Measurements from ENCODE around the gene BCCIP. TPM values are rescaled to one million over a fixed set of nuclear protein-coding genes. Genes with fewer than 3 reads are reported as not detected.

BCCIP gene
- polyA plus RNA-seq, 3 donors: 98.9 to 106 (median 104) TPM

DNA sequence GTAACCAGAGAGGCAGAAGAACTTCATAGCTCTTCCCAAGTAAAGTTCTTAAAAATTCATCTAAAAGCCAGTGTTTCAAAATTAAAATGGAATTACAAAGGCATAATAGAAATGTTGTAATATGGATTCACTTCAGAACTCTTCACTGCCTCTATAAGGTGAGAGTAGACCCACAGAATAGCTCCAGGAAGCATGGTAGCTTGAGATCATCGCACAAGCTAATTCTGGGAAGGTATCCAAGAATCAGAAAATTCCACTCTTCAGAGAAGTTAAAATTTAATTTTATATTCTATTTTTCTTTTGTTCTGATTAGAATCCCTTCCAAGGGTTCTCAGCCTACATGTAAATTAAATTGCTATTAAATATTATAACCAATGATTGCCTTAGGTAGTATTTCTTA, 59.2 kb downstream of the BCCIP start:
- no peak for DNase-seq (ENCODE audit: low read depth in 3 of 3, low spot score in 2 of 3)

DNA sequence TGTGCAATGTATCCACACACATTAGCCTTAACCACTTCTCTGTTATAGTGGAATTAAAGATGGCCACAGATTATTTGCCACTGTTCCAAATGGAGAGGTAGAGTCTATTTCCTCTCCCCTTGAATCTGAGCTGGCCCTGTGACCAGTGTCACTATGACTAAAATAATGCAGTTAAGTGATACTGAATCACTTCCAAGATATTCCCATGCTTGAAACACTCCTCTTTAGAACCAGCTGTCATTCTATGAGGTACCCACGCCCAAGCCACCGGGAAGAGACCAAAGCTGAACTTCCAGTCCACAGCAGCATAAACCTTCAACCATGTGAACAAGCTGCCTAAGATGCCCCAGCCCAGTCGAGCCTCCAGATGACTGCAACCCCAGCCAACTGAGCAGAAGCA, 59.9 kb downstream of the BCCIP start:
- DNase-seq (ENCODE audit: low read depth in 3 of 3, low spot score in 2 of 3): no peak

Other genes with a start within 250 kb of the BCCIP start
- gene TEX36, start 140.4 kb upstream of the BCCIP start, polyA plus RNA-seq (ENCODE audit: insufficient read length in 3 of 3): not detected
- gene EDRF1, start 103.8 kb upstream of the BCCIP start, polyA plus RNA-seq (ENCODE audit: insufficient read length in 3 of 3): 10 to 100 TPM; 33.4 to 36.6 (median 34.3) TPM
- gene MMP21, start 47.7 kb upstream of the BCCIP start, polyA plus RNA-seq (ENCODE audit: insufficient read length in 3 of 3): under 1 TPM; 0.17 to 0.29 (median 0.18) TPM
- 10 to 100 TPM; 59.7 to 65.8 (median 59.8) TPM for gene UROS, start 288 bp upstream of the BCCIP start, polyA plus RNA-seq (ENCODE audit: insufficient read length in 3 of 3)
- 10 to 100 TPM; 25.4 to 27.4 (median 25.9) TPM for gene DHX32, start 57.7 kb downstream of the BCCIP start, polyA plus RNA-seq (ENCODE audit: insufficient read length in 3 of 3)
- gene FANK1, start 73.0 kb downstream of the BCCIP start, polyA plus RNA-seq (ENCODE audit: insufficient read length in 3 of 3): 10 to 100 TPM in 1 of 3 donors, 1 to 10 TPM in 2; 7.8 to 13.4 (median 9.6) TPM

Measured in right renal cortex interstitium (tissue), 3 donors.